DOHH2 (cell line): ENCODE measurements around the gene FMNL1.

ENCODE experiments used
- EZH2phosphoT487 ChIP-seq: fragments of 200-600 bp; sonication (generic); IDR thresholded peaks from 2 replicates; pipeline ENCODE4 v1.6.1; 2017; ENCODE audit warnings: borderline replicate concordance, mild to moderate bottlenecking, antibody characterized with exemption, low read length, moderate library complexity, mixed read lengths
- TF ChIP-seq, protein P1 (sequence below): fragments of 200-600 bp; sonication (generic); IDR thresholded peaks from one replicate; pipeline ENCODE4 v1.5.1; 2014; ENCODE audit warnings: antibody characterized with exemption, mild to moderate bottlenecking, low read depth, low read length; ENCODE audit not compliant: poor library complexity, severe bottlenecking

DNA sequence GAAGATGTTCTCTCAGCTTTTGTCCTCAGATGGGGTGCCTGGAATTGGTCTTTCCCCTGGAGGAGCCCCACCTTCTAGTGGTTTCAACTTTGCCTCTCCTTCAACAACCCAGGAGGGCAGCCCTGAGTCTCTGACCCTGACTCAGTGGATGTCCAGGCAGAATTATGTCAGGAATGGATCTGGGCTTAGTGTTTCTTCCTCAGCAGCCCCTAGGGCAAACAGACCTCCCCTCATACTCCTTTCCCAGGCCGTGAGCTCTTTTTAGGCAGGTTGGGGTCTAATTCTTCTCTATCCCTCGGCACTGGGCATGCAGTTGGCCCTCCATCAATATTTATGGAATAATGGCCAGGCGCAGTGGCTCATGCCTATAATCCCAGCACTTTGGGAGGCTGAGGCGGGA lies 20.2 kb upstream of the FMNL1 start:
- TF ChIP-seq, protein P1, sequence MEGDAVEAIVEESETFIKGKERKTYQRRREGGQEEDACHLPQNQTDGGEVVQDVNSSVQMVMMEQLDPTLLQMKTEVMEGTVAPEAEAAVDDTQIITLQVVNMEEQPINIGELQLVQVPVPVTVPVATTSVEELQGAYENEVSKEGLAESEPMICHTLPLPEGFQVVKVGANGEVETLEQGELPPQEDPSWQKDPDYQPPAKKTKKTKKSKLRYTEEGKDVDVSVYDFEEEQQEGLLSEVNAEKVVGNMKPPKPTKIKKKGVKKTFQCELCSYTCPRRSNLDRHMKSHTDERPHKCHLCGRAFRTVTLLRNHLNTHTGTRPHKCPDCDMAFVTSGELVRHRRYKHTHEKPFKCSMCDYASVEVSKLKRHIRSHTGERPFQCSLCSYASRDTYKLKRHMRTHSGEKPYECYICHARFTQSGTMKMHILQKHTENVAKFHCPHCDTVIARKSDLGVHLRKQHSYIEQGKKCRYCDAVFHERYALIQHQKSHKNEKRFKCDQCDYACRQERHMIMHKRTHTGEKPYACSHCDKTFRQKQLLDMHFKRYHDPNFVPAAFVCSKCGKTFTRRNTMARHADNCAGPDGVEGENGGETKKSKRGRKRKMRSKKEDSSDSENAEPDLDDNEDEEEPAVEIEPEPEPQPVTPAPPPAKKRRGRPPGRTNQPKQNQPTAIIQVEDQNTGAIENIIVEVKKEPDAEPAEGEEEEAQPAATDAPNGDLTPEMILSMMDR, result no peak
- no peak for TF ChIP-seq EZH2phosphoT487
